GM18909 (cell line): ENCODE results near the gene SMKR1.
"Not testable (repeated sequence)": the region's sequence is repeated elsewhere in the genome, so short reads cannot be mapped to it uniquely, and the experiment has no call there.

Experiments used
- ATAC-seq: cut with Tn5 transposase; IDR thresholded peaks from one replicate; pipeline ENCODE4 v1.9.1; 2021; ENCODE audit warnings: mild to moderate bottlenecking; ENCODE audit not compliant: unreplicated experiment, poor library complexity

The SMKR1 gene

DNA sequence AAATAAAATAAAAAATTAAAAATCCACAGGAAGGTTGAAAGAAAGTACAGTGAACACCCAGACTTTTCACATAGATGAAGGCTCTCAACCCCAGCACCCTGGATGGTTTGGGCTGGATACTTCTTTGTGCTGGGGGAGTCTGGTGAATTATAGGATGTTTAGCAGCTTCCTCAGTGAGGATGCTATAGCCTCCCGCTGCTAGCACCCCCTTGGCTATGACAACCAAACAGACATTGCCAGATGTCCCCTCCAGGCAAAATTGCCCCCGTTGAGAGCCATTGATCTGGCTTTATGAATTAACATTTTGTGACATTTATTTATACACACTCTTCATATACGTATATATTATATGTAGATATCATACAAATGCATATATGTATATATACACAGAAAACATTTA, 21.6 kb downstream of the SMKR1 start:
- ATAC-seq = no peak

DNA sequence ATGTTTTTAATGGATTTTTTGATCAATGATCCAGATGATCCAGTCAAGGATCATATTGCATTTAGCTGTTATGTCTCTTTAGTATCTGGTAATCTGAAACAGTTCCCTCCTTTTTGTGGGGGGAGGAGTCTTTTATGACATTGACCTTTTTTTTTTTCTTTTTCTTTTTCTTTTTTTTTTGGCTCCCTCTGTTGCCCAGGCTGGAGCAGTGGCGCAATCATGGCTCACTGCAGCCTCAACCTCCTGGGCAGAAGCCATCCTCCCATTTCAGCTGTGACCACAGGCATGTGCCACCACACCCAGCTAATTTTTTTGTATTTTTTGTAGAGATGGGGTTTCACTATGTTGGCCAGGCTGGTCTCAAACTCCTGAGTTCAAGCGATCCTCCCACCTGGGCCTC, 22.1 kb downstream of the SMKR1 start:
- ATAC-seq = not testable (repeated sequence)

GRCh38 chr7:129525225-129525862, 23.0 kb downstream of the SMKR1 start:
- ATAC-seq = no peak

GRCh38 chr7:129529643-129530042, 27.3 kb downstream of the SMKR1 start:
- ATAC-seq = no peak

DNA sequence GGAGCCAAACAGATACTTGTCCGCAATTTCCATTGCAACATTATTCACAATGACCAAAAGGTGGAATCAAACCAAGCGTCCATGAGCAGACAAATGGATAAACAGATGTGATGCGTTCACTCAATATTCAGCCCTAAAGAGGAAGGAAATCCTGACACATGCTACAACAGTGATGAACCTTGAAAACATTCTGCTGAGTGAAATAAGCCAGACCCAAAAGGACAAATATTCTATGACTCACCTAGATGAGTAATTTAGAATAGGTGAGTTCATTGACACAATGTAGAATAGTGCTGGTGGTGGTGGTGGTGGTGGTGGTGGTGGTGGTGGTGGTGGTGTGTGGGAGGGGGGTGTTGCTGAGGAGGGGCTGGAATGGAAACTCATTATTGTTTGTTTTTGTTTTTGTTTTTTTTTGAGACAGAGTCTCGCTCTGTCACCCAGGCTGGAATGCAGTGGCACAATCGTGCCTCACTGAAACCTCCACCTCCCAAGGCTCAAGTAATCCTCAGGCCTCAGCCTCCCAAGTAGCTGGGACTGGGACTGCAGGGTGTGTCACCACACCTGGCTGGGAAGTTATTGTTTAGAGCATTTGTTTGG, 28.6 kb downstream of the SMKR1 start:
- no peak for ATAC-seq

DNA sequence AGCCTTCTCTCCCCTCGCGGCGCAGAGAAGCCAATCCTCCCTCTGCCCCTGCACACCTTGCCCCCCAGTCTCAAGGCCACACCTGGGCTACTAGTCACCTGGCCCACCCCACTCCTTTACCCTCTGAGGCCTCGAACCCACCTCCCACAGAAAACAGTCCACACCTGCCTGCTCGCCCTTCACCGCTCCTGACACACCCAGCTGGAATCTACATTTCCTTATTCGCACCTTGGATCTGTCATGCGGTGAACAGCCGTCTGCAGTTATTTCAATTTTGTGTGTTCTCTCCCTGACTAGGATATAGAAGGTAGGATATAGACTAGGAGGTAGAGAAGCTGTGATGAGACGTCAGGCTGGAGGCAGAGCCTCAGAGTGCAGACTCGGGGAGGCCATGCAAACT, 29.4 kb downstream of the SMKR1 start:
- no peak for ATAC-seq

DNA sequence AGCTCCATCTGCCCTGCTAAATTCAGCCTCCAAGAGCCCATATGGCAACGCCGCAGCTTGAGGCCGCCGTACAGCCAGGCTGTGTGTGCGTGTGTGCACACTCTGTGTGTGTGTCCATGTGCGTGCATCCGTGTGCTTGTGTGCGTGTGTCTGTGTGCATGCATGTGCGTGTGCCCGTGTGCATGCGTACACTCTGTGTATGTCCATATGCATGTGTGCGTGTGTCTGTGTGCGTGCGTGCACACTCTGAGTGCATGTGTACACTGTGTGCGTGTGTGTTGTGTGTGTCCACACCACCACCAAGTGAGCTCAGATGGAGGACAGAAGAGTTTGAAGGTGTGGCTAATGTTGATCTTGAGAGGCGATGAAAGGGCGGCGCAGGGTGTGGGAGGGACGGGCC, 30.0 kb downstream of the SMKR1 start:
- no peak for ATAC-seq

- not testable (repeated sequence) for ATAC-seq
Measured at GRCh38 chr7:129534558-129535274, 32.4 kb downstream of the SMKR1 start.

DNA sequence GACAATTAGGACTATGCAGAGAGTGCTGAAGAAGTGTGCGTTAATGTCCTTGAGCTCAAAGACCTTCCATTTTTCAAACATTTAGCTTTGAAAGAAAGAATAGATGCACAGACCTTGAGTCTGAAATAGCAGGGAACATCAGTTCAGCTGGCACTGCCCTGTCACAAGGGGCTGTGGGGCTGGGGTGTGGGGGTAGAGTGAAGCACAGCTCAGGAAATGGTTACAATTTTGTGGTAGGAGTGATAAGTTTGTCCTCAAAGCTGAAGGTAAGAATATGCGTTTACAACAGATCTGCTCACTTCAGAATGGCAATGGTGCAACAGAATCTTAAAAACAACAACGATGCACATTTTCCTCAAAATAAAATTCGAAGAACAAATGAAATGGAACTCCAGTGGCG, 33.6 kb downstream of the SMKR1 start:
- ATAC-seq = no peak

DNA sequence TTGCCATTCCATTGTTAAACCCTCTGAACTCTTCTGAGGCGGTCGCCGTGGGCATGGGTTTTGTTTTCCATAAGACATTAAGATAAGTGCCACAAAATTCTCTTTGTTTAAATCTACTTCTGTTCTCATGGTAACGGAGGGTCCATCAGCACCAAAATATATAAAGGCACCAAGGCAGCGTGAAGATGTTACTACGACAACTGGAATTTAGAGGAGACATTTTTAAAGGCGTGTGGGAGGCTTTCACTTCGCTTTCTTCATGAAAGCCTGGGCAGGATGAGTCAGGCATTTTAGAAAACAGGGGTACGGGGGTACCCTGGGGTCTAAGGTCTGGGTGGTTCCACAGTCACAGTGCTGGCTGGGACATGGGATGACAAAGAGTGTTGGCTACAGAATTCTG, 34.0 kb downstream of the SMKR1 start:
- ATAC-seq = no peak

DNA sequence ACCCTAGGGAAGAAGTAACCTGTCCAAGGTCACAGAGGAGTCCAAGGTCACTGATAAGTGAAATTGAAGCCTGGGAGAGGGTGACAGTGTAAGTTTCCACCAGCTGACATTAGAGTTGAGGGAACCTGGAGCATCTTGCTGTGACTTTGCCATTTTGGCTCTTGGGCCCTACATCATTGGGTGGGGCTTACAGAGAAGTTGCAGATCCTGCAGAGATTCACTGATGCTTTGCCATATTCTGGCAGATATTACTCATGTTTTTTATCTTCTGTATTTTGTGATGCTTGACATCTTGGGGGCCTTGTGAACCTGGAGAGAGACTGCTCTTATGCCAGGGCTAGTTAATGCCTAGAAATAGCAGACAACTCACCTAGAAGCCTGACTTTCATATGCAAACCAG, 36.5 kb downstream of the SMKR1 start:
- ATAC-seq = no peak

DNA sequence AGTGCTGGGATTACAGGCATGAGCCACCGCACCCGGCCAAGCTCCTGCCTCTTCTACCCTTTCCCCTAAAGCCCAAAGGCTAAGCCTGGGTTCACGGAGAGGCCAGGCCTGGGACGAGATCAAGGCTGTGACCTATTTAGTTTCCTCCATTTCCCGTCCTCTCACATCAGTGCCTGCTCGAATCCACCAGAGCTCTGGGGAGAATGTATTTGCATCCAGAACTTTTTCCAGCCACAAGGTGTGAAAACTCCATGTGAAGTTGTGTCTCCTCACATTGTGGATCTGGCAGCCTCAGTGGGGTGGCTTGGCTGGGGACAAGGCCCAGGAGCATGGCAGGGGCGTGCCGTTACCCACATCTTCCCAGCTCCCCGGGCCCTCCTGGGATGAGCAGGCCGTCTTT, 38.0 kb downstream of the SMKR1 start:
- ATAC-seq = no peak

DNA sequence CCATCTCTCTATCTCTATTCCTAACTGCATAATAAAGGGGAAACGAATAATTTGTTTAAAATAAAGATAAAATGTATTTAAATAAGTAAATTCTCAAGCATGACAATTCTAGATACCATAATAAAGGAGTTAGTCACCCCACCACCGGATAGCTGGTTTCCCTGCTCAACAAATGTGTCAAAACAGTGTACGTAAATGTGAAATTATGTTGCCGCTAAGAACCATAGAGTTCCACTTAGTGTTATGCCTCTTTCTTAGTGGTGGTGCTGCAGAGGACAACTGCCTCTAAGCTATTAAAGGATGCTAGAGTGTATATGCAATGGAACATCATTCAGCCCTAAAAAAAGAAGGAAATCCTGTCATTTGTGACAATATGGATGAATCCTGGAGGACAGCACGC, 42.4 kb downstream of the SMKR1 start:
- ATAC-seq = no peak

- ATAC-seq = no peak
Measured at GRCh38 chr7:129550693-129551360, 48.5 kb downstream of the SMKR1 start.

- ATAC-seq = no peak
Measured at GRCh38 chr7:129553899-129554461, 51.6 kb downstream of the SMKR1 start.

DNA sequence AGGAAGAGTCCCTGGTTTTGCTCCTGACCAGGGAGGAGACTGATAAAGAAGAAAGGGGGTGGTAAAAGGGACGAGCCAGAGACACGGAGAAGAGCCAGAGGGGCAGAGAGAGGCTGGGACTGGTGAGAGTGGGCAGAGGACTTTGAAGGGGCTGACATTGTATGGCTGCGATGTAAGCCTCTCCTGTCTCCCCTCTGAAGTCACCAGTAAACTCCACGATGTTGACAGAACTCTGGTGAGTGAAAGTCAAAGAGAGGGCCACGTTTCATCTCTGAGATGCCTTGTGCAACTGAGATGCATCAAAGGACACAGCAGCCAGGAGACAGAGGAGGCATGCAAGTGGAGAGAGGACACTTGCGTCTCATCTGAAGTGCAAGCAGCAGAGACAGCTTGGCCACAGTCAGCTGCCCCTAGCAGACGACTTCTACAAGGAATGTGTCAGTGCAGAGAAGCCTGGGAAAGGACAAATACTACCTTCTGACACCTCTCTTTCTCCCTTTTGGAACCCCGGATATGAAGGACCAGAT, 54.3 kb downstream of the SMKR1 start:
- no peak for ATAC-seq

DNA sequence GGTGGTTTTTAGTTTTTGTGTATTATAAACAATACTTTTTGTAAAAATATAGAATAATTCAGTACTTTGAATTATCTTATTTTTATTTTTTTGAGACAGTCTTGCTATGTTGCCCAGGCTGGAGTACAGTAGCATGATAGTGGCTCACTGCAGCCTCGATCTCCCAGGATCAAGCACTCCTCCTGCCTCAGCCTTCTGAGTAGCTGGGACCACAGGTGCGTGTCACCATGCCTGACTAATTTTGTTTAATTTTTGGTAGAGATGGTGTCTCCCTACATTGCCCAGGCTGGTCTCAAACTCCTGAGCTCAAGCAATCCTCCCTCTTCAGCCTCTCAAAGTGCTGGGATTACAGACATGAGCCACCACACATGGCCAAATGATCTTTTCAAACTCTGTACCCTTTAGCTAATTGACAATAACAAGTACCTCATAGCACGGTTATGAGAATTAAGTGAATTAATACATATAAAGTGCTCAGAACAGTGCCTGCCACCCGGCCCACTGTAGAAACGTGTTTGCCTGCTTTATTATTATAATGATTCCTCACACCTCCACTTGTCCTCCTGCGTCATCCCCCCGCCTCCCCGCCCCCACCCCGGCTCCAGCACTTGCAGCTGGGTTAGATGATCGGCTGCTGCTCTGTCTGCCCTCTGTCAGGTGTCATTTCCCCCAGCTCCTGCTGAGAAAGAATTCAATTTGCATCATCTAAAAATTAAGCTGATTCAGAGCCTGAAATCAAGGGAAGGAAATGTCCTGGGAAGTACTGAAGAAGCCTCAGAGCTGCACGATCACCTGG, 55.6 kb downstream of the SMKR1 start:
- ATAC-seq = no peak

DNA sequence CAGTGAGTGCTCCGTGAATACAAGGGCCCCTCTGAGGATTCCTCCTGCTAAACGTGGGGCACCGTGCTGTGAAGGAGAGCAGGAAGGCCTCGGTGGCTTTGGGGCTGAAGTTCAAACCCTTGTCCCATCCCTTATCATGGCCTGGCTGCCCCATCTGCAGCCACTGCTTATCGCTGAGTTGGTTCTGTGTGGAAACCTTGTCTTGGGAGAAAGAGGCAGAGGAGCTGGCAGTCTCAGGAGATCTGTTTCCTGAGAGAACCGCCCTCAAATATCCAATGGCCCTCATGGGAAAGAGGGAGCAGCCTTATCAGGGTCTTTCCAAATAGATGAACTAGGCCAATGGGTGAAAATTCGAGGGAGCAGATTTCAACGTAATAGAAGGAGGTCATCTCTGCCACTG, 57.2 kb downstream of the SMKR1 start:
- ATAC-seq = no peak

DNA sequence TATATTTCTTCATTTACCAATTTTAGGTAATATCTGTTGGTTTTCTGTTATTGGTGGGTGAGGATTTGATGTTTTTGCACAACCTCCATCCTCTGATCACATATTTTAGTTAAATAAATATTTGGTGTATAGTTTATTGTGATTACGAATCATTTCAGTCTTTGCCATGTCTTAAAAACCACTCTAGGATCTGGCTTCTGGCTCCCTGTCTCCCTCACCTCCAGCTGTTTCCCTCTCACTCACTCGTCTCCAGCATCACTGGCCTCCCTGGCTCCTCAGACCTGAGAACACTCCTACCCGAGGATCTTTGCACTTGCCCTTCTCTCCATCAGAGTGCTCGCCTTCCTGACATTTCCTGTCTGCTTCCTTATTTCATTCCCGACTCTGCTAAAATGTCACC, 58.5 kb downstream of the SMKR1 start:
- ATAC-seq = no peak
